Activated naive CD8-positive, alpha-beta T cell treated with anti-CD3 and anti-CD28 coated beads, Interleukin-2, amount 10 ng/mL, durations not matched to agents 7 days and 5 days (primary cell): Measurements from ENCODE around the gene GNAS. TPM values are rescaled to one million over a fixed set of nuclear protein-coding genes. Genes with fewer than 3 reads are reported as not detected.

ENCODE experiments used
- ATAC-seq: fragments of 150-1000 bp; cut with Tn5 transposase; one replicate; pipeline ENCODE4 v1.10.0; 2021; ENCODE audit warnings: low read depth, moderate library complexity
- POLR2A ChIA-PET: fragments of 350-600 bp; sonication (Branson Sonifier 250); formaldehyde crosslinking; loops from one replicate; lab custom pipeline; 2021; ENCODE audit warnings: antibody characterized with exemption; lab: Charles Lee
- DNase-seq: peaks from one replicate; pipeline ENCODE4 v3.0.0; 2021
- H3K27ac Mint-ChIP-seq: one replicate; pipeline ENCODE4 v1.8.0; 2022; ENCODE audit warnings: mild to moderate bottlenecking, mixed read lengths
- H3K27me3 Mint-ChIP-seq: one replicate; pipeline ENCODE4 v1.8.0; 2022; ENCODE audit warnings: mild to moderate bottlenecking, moderate library complexity, mixed read lengths
- H3K36me3 Mint-ChIP-seq: one replicate; pipeline ENCODE4 v1.8.0; 2021; ENCODE audit warnings: mild to moderate bottlenecking, mixed read lengths
- H3K4me1 Mint-ChIP-seq: one replicate; pipeline ENCODE4 v1.8.0; 2021; ENCODE audit warnings: mixed read lengths
- H3K4me3 Mint-ChIP-seq: one replicate; pipeline ENCODE4 v1.8.0; 2022; ENCODE audit warnings: mild to moderate bottlenecking, moderate library complexity, mixed read lengths
- H3K9me3 Mint-ChIP-seq: one replicate; pipeline ENCODE4 v1.8.0; 2021; ENCODE audit warnings: mixed read lengths
- total RNA-seq, 2 experiments: library from RNA; stranded (reverse); gene quantifications; one replicate each; pipeline ENCODE4 v1.2.3, GENCODE V29; 2021

The GNAS gene
- total RNA-seq, 2 experiments from 2014 or later: 912 to 979 TPM

DNA sequence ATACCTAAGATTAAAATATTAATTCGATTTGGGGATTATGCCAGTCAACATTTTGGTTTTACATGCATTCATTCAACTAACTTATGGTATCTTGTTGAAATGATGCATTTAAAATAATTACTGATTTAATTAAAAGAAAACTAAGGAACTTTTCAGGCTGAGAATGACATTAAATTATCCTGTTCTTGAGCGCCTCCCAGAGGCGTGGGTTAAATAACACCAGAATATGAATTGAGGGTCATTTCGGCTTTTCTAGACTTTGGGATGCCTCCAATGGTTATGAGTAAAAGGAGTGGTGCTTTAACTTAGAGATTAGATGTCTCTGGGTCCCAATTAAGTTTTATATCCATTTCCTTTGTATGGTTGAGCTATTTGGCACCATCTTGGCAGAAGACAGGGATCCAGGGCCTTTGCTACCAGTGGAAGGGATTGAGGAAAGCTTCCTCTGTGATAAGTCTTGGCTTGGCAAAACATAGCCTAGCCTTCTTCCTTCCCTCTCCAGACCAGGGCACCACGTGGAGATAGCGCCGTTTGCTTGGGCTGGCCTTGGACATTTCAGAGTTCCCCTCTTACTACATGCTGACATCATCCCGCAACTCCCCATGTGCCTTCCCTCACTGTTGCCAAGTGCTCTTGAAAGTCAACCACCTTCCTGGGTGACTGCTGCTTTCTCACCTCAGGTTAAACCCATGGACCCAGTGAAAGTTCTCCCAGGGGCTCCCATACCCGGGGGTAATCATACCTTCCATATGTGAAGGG, 28.7 kb downstream of the GNAS start:
- H3K4me3 Mint-ChIP-seq: no peak overlapping the region
- no peak for DNase-seq
- H3K36me3 Mint-ChIP-seq: peaks cover 3% of the 10 kb centered on the region
- no peak for ATAC-seq
- H3K4me1 Mint-ChIP-seq: peaks cover 29% of the 10 kb centered on the region
- no peak overlapping the region for H3K27ac Mint-ChIP-seq
- H3K9me3 Mint-ChIP-seq: no peaks in the 10 kb centered on the region
- no peaks in the 10 kb centered on the region for H3K27me3 Mint-ChIP-seq
- POLR2A ChIA-PET: interaction anchor here (3.1 kb wide), 1 partner anchor 8 kb away, joined by 11 read pairs; no protein-coding TSS in a partner anchor

DNA sequence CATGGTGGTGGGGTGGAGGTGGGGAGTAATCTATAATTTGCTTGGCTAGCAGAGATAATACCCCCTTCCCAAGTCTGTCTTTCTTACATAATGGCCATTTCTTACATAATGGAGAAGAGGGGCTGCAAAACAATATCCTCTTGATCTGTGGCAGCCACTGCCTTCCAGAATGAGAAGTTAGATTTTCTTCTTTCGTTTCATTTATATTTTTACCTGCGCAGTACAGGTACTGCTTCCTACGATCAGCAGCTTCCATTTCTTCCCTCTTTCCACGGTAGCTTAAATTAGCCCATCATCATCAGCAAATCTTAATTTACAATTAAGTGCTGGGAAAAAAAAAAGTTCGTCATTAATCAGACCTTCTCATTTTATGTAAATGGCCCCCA, 30.2 kb downstream of the GNAS start:
- POLR2A ChIA-PET: no interaction called here
- Mint-ChIP-seq H3K4me1 (peaks cover 38% of the 10 kb centered on the region), H3K27ac (no peak overlapping the region), H3K4me3 (no peak overlapping the region), H3K9me3 (no peaks in the 10 kb centered on the region), H3K36me3 (peaks cover 3% of the 10 kb centered on the region), H3K27me3 (no peaks in the 10 kb centered on the region)
- no peak for DNase-seq
- ATAC-seq: no peak

DNA sequence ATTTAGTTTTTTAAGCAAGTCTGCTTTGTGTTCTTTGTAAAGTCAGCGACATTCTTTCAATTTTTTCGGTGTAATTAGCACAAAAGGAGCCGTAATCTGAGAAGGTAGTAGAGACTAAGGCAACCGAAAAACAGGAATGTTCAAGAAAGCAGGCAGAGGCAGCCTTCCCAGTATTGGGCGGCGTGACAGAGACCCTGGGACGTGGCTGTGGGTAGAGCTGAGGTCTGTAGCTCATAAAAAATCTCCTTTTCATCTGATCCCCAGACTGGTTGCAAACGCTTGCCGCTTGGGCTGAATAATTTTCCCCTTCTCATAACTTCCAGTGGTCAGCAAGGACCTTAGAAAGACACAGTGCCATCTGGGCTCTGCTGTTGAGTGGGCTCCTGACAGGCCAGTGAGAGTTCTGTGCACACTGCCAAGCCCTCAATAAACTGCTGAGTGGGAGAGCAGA, 30.8 kb downstream of the GNAS start:
- H3K27ac Mint-ChIP-seq: no peak overlapping the region
- DNase-seq (no peak), ATAC-seq (no peak)
- no peaks in the 10 kb centered on the region for H3K27me3 Mint-ChIP-seq
- H3K4me3 Mint-ChIP-seq: no peak overlapping the region
- H3K36me3 Mint-ChIP-seq: peaks cover 3% of the 10 kb centered on the region
- peaks cover 33% of the 10 kb centered on the region for H3K4me1 Mint-ChIP-seq
- no peaks in the 10 kb centered on the region for H3K9me3 Mint-ChIP-seq
- POLR2A ChIA-PET: no interaction called here

DNA sequence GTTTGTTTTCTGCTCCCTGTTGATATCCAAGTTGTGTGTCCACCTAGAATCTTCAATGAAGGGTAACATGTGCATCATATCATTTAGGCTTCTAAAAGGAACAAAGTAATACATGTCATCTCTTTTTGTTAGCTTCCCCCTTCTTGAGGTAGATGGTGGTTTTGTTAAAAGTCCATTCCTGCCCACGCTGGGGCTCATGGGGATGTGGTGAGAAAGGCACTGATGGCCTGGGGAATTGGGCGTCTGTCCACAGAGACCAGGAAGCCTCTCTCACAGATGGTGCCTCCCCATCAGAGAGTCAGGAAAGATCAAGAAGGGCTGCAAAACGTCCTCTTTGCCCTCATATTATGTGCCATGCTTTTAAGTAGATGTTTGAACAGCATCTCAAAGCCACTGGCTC, 32.5 kb downstream of the GNAS start:
- peaks cover 24% of the 10 kb centered on the region for H3K4me1 Mint-ChIP-seq
- DNase-seq: no peak
- POLR2A ChIA-PET: interaction anchor here (0.6 kb wide), 1 partner anchor 235 kb away, joined by 3 read pairs; no protein-coding TSS in a partner anchor
- no peaks in the 10 kb centered on the region for H3K27me3 Mint-ChIP-seq
- no peak overlapping the region for H3K27ac Mint-ChIP-seq
- peaks cover 3% of the 10 kb centered on the region for H3K36me3 Mint-ChIP-seq
- no peak overlapping the region for H3K4me3 Mint-ChIP-seq
- no peak for ATAC-seq
- no peaks in the 10 kb centered on the region for H3K9me3 Mint-ChIP-seq

DNA sequence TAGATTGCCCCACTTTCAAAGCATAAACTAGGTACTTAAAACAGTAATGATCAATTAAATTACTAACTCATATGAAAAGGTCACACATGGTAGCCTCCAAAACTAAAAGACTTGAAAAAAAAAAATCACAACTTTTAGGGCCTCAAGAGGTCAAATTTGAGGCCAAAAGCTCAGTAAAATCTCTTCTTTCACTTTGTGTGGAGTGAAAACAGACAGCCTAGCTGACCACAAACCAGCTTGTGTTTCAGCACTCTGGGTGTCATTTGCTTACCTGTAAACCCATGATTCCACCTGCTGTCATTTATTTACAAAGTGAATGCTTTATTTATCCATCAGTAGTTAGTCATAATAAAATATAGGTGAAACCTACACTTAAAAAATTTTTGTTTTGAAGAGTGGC, 34.0 kb downstream of the GNAS start:
- POLR2A ChIA-PET: interaction anchor here (0.6 to 0.8 kb wide), 2 partner anchors 146 to 221 kb away, joined by 3 to 5 read pairs; partner anchors contain the start of gene ATP5F1E
- no peak for ATAC-seq
- no peak overlapping the region for H3K4me3 Mint-ChIP-seq
- H3K9me3 Mint-ChIP-seq: no peaks in the 10 kb centered on the region
- H3K27ac Mint-ChIP-seq: no peak overlapping the region
- H3K27me3 Mint-ChIP-seq: no peaks in the 10 kb centered on the region
- H3K36me3 Mint-ChIP-seq: peaks cover 3% of the 10 kb centered on the region
- no peak for DNase-seq
- peaks cover 20% of the 10 kb centered on the region for H3K4me1 Mint-ChIP-seq

DNA sequence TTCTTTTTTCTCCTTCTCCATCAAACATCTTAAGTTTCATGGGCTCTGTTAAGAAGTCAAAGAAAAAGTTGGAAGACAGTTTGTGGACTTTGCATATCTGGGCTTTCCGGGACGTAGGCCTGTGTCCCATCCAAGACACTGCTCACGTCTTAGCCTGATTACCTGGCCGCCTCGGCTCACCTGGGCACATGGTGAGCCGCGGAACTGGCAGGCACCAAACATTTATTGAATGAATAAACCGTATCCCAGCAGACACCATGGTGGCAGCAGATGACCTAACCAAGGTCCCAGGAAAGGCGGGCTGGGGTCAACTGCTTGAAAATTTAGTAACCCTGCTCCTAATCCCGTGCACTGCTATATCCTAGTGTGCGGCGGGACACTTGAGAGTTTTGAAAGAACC, 35.6 kb downstream of the GNAS start:
- POLR2A ChIA-PET: no interaction called here
- H3K27ac Mint-ChIP-seq: peak overlapping the region; percentile 85
- no peak for DNase-seq
- no peaks in the 10 kb centered on the region for H3K9me3 Mint-ChIP-seq
- H3K27me3 Mint-ChIP-seq: no peaks in the 10 kb centered on the region
- ATAC-seq: no peak
- peaks cover 20% of the 10 kb centered on the region for H3K4me1 Mint-ChIP-seq
- H3K36me3 Mint-ChIP-seq: peaks cover 8% of the 10 kb centered on the region
- H3K4me3 Mint-ChIP-seq: peak overlapping the region; percentile 85

DNA sequence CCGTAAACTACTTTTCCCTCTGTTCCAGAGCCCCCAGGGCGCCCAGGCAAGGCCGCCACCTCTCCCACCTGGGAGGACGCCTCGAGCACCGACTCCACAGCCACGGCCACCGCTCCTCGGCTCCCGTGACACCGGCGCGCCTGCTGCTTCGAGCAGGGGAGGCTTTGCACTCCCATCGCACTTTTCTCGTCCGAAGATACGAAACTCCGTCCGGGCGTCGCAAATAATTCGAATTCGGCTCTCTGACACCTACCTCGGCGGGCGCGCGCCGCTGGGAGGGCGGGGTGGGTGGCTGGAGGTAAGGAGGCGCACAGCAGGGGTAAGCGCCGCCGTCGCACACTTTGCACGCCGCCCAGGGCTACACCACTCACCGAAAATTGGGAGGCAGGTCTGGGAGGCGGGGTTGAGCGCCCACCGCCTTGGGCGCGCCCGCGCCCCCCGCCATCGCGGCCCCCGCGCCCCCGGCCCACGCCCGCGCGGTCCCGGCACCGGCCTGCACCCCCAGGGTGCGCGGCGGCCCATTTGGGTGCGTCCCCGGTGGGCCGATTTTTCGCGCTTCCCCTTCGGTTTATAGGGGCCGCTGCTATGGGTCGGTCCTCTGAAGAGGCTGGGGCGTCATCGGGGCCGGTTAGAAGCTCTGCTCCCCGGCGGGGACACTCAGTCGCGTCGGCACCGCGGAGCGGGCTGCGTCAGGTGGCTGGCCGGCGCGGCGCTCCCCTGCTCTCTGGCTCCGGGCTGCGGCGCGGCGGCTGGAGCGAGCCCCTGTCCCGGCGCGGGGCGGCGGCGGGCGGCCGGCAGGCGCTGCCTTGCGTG, 36.2 kb downstream of the GNAS start:
- Mint-ChIP-seq H3K9me3 (no peaks in the 10 kb centered on the region), H3K4me3 (peak overlapping the region; percentile 85), H3K4me1 (peaks cover 24% of the 10 kb centered on the region), H3K36me3 (peaks cover 12% of the 10 kb centered on the region), H3K27ac (peak overlapping the region; percentile 85), H3K27me3 (no peaks in the 10 kb centered on the region)
- POLR2A ChIA-PET: interaction anchor here (0.6 to 2.3 kb wide), 17 partner anchors 9 to 467 kb away, joined by 3 to 34 read pairs (median 5); partner anchors contain the start of genes ATP5F1E, GNAS, NELFCD and PRELID3B
- DNase-seq: peak; percentile 83
- ATAC-seq: peak; percentile 49

DNA sequence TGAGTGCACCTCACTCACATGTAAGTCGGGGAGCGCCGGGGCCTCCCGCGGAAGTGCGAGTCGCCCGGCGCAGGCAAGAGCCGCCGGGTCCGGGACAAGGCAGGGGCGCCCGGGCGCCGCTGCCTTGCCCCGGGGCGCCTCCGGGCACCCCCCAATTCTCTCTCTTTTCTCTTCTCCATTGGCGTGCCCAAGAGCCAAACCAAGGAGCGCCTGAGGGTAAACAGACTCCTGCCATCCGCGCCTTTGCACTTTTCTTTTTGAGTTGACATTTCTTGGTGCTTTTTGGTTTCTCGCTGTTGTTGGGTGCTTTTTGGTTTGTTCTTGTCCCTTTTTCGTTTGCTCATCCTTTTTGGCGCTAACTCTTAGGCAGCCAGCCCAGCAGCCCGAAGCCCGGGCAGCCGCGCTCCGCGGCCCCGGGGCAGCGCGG, 36.8 kb downstream of the GNAS start:
- ATAC-seq (no peak), DNase-seq (no peak)
- H3K36me3 Mint-ChIP-seq: peaks cover 12% of the 10 kb centered on the region
- H3K4me3 Mint-ChIP-seq: peak overlapping the region; percentile 92
- POLR2A ChIA-PET: interaction anchor here (0.6 to 2.4 kb wide), 17 partner anchors 10 to 468 kb away, joined by 3 to 34 read pairs (median 5); partner anchors contain the start of genes ATP5F1E, NELFCD, PRELID3B and STX16
- no peaks in the 10 kb centered on the region for H3K27me3 Mint-ChIP-seq
- peaks cover 29% of the 10 kb centered on the region for H3K4me1 Mint-ChIP-seq
- no peaks in the 10 kb centered on the region for H3K9me3 Mint-ChIP-seq
- peak overlapping the region; percentile 90 for H3K27ac Mint-ChIP-seq

DNA sequence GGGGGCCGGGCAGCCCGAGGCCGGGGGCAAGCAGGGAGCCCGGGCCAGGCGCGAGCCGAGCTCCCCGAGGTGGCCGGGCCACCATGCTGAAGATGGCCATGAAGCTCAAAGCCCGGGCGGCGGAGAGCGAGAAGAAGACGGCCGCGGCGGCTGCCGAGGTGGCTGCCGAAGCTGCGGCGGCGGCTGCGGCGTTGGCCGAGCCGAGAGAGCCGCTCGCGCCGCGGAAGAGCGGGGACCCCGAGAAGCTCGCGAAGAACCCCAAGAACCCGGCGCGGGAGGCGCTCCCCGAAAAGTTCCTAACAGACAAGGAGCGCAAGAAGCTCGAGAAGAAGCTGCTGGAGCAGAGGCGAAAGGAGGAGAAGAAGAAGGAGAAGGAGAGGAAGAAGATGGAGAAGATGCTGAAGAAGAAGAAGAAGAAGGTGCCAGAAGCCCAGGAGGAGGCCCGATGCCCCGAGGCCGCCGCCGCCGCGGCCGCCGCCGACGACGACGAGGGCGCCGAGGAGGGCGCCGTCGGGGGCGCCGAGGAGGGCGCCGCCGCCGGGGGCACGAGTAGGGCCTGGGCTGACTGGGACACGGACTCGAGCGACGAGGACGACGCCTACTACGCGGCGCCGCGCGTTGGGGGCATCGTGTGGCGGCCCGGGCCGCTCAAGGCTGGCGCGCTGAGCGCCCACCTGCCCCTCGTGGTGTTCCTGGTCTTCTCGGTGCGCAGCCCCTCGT, 37.4 kb downstream of the GNAS start:
- Mint-ChIP-seq H3K4me3 (peak overlapping the region; percentile 96), H3K27ac (peak overlapping the region; percentile 99), H3K27me3 (no peaks in the 10 kb centered on the region), H3K4me1 (peaks cover 35% of the 10 kb centered on the region), H3K36me3 (peaks cover 12% of the 10 kb centered on the region), H3K9me3 (no peaks in the 10 kb centered on the region)
- DNase-seq (peak; percentile 59), ATAC-seq (no peak)
- POLR2A ChIA-PET: interaction anchor here (0.6 to 2.4 kb wide), 12 partner anchors 10 to 238 kb away, joined by 3 to 34 read pairs (median 13); partner anchors contain the start of genes ATP5F1E, NELFCD, PRELID3B and STX16

DNA sequence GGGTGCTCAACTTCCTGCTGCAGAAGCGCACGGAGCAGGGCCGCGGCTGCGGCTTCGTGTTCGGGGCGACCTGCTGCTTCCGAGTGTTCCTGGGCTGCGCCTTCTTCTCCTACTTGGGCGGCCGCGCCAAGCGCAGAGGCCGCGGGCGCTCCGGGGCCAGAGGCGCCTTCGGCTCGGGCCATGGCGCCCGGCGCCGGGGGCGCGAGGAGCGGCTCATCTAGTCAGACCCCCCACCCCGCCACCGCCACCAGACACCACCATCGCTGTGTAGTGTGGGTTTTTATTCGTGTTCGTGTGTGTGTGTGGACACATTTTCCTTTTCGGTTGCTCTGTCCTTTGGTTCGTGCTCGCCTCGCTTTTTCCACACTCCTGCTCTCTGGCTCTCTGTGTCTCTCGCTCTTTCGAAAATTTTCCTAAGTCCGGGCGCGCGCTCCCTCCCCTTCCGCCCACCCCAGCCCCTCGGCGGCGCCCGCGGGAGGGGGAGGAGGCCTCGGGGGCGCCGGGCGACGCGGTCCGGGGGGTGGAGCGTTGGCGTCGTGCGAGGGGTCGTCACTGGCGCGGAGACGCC, 38.1 kb downstream of the GNAS start:
- Mint-ChIP-seq H3K4me3 (peak overlapping the region; percentile 89), H3K27me3 (no peaks in the 10 kb centered on the region), H3K27ac (peak overlapping the region; percentile 99), H3K4me1 (peaks cover 40% of the 10 kb centered on the region), H3K36me3 (peaks cover 12% of the 10 kb centered on the region), H3K9me3 (no peaks in the 10 kb centered on the region)
- POLR2A ChIA-PET: interaction anchor here (0.6 to 2.4 kb wide), 15 partner anchors 11 to 363 kb away, joined by 3 to 34 read pairs (median 11); partner anchors contain the start of genes ATP5F1E, PRELID3B and STX16
- DNase-seq: peak; percentile 82
- peak; percentile 33 for ATAC-seq

DNA sequence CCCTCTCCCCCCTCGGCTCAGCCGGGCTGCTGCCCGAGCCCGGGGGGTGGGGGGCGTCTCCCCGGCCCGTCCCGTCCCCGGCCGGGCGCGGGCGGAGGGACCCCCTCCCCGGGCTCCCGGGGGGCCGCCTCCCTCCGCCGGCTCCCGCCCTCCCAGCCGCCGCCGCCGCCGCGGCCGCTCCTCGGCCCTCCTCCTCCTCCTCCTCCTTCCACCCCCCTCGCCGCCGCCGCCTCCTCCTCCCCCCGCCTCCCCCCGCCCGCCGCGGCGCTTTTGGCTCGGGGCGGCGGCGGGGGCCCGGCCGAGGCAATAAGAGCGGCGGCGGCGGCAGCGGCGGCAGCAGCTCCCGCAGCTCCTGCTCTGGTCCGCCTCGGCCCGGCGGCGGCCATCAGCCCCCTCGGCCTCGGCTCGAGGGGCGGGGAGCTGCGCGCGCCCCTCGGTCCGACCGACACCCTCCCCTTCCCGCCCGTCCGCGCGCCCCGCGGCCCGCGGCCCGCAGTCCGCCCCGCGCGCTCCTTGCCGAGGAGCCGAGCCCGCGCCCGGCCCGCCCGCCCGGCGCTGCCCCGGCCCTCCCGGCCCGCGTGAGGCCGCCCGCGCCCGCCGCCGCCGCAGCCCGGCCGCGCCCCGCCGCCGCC, 38.7 kb downstream of the GNAS start:
- DNase-seq: peak; percentile 84
- H3K9me3 Mint-ChIP-seq: no peaks in the 10 kb centered on the region
- H3K4me3 Mint-ChIP-seq: peak overlapping the region; percentile 66
- H3K4me1 Mint-ChIP-seq: peaks cover 43% of the 10 kb centered on the region
- no peaks in the 10 kb centered on the region for H3K27me3 Mint-ChIP-seq
- peak; percentile 24 for ATAC-seq
- H3K36me3 Mint-ChIP-seq: peaks cover 14% of the 10 kb centered on the region
- H3K27ac Mint-ChIP-seq: peak overlapping the region; percentile 81
- POLR2A ChIA-PET: interaction anchor here (0.6 to 2.4 kb wide), 11 partner anchors 14 to 363 kb away, joined by 3 to 18 read pairs (median 5); partner anchors contain the start of genes ATP5F1E and STX16

DNA sequence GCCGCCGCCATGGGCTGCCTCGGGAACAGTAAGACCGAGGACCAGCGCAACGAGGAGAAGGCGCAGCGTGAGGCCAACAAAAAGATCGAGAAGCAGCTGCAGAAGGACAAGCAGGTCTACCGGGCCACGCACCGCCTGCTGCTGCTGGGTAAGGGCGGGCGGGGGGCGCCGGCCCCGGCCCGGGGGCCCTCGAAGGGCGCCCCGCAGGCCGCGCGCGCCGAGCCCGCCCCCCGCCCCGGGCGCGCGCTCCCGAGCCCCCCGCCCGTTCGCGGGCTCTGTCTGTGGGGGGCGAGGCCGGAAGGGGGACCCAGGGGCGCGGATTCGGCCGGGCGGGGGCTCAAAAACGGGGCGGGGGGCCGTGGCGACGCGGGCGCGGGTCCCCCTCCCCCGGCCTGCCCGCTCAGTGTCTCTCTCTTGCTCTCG, 39.2 kb downstream of the GNAS start:
- H3K27ac Mint-ChIP-seq: peak overlapping the region; percentile 99
- peak; percentile 0 for ATAC-seq
- DNase-seq: peak; percentile 64
- peaks cover 42% of the 10 kb centered on the region for H3K4me1 Mint-ChIP-seq
- POLR2A ChIA-PET: interaction anchor here (0.9 to 2.4 kb wide), 9 partner anchors 15 to 268 kb away, joined by 3 to 18 read pairs (median 6); partner anchors contain the start of genes ATP5F1E and STX16
- H3K4me3 Mint-ChIP-seq: peak overlapping the region; percentile 95
- no peaks in the 10 kb centered on the region for H3K27me3 Mint-ChIP-seq
- peaks cover 16% of the 10 kb centered on the region for H3K36me3 Mint-ChIP-seq
- H3K9me3 Mint-ChIP-seq: no peaks in the 10 kb centered on the region
